Esophagus muscularis mucosa (tissue), 4 donors: ENCODE results near the gene C1GALT1. TPM values are rescaled to one million over a fixed set of nuclear protein-coding genes. Genes with fewer than 3 reads are reported as not detected.

Source experiments
- DNase-seq: peaks from one replicate; pipeline ENCODE4 v3.0.0-alpha.2; 2017; ENCODE audit errors: extremely low spot score
- H3K27ac ChIP-seq, 4 donors: fragments of 200-600 bp; sonication (generic); replicated peaks in 1 of 4; 1 replicate in 3 of 4; 2 replicates in 1 of 4; pipeline ENCODE4 v1.5.1; 2016 to 2019; ENCODE audit warnings: mild to moderate bottlenecking in 1 of 4
- H3K27me3 ChIP-seq, 4 donors: fragments of 200-600 bp; sonication (generic); one replicate each; pipeline versions ENCODE4 v1.5.1 to v1.6.0; 2016 to 2019
- H3K36me3 ChIP-seq, 4 donors: fragments of 200-600 bp; sonication (generic); one replicate each; pipeline ENCODE4 v1.5.1; 2016 to 2019
- H3K4me1 ChIP-seq, 4 donors: fragments of 200-600 bp; sonication (generic); one replicate each; pipeline ENCODE4 v1.5.1; 2016 to 2019
- H3K4me3 ChIP-seq, 4 donors: fragments of 200-600 bp; sonication (generic); 1 replicate in 2 of 4; 2 replicates in 2 of 4; pipeline ENCODE4 v1.5.1; 2016 to 2019; ENCODE audit warnings: mild to moderate bottlenecking in 4 of 4, moderate library complexity in 1 of 4
- H3K9me3 ChIP-seq, 4 donors: fragments of 200-600 bp; sonication (generic); 1 replicate in 3 of 4; 2 replicates in 1 of 4; pipeline ENCODE4 v1.5.1; 2016 to 2019
- EP300 ChIP-seq: sonication (generic); formaldehyde crosslinking; IDR thresholded peaks from one replicate; pipeline ENCODE4 v1.6.1; 2017; ENCODE audit warnings: antibody characterized with exemption
- POLR2A ChIP-seq: fragments of 450-650 bp; IDR thresholded peaks from one replicate; pipeline ENCODE4 v1.6.1; 2017; ENCODE audit warnings: antibody characterized with exemption, moderate library complexity, mild to moderate bottlenecking, low read depth
- POLR2AphosphoS5 ChIP-seq, 2 donors: sonication (generic); formaldehyde crosslinking; IDR thresholded peaks; one replicate each; pipeline ENCODE4 v1.6.1; 2017; ENCODE audit warnings: antibody characterized with exemption in 2 of 2
- WGBS: methylation state at CpG from one replicate; pipeline ENCODE4 v1.1.5; 2018; 5-methylcytosine and 5-hydroxymethylcytosine counted together
- intact Hi-C: fragments of 100-400 bp; cut with DNase I; formaldehyde crosslinking; loops from one replicate; pipeline ENCODE4 v1.15.1; 2023
- total RNA-seq, 4 donors: library from RNA; depleted of rRNA; stranded (reverse); fragments of >200 nt; gene quantifications; one replicate each; pipeline versions ENCODE4 v1.1.0 to v1.2.1, GENCODE V29; 2016
- TF ChIP-seq, protein P1 (sequence below), 3 experiments: fragments of 200-600 bp in 2 of 3; fragments of 450-650 bp in 1 of 3; sonication (generic) in 2 of 3; IDR thresholded peaks; one replicate each; pipeline ENCODE4 v1.5.1; 2017 to 2019; ENCODE audit warnings: antibody characterized with exemption in 3 of 3, mild to moderate bottlenecking in 2 of 3, moderate library complexity in 1 of 3

Gene C1GALT1
- total RNA-seq, 4 donors from 2014 or later, result 6.7 to 13.8 (median 11.4) TPM

DNA sequence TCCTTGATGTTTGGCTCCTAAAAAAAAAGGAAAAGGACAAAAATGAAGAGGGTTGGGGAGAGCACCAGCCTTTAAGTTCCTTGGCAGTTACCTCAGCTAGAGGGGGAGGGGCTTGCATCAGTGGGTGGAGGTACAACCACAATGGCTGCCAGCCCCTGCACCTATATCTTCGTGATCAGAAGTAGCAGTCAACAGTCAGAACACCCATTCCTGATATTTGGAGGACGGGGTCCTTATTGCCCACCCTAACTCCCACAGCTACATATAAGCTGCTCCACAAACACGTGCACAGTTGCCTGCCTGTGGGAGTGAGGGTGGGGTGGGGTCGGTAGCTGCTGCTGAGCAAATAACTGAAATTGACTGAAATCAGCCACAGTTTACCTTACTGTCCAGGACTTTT, 26.2 kb downstream of the C1GALT1 start:
- Histone ChIP-seq H3K4me3 (no peak overlapping the region), H3K4me1 (peaks cover 0 to 5% (median 0%) of the 10 kb centered on the region in 4 donors), H3K9me3 (peaks cover 0 to 5% (median 0%) of the 10 kb centered on the region in 4 donors), H3K27me3 (no peaks in the 10 kb centered on the region), H3K27ac (no peak overlapping the region), H3K36me3 (no peaks in the 10 kb centered on the region)
- 91% methylated on average over 4 of the region's 4 CpGs for WGBS
- no peak for DNase-seq
- intact Hi-C loops, result no loop called here
- TF ChIP-seq, protein P1, sequence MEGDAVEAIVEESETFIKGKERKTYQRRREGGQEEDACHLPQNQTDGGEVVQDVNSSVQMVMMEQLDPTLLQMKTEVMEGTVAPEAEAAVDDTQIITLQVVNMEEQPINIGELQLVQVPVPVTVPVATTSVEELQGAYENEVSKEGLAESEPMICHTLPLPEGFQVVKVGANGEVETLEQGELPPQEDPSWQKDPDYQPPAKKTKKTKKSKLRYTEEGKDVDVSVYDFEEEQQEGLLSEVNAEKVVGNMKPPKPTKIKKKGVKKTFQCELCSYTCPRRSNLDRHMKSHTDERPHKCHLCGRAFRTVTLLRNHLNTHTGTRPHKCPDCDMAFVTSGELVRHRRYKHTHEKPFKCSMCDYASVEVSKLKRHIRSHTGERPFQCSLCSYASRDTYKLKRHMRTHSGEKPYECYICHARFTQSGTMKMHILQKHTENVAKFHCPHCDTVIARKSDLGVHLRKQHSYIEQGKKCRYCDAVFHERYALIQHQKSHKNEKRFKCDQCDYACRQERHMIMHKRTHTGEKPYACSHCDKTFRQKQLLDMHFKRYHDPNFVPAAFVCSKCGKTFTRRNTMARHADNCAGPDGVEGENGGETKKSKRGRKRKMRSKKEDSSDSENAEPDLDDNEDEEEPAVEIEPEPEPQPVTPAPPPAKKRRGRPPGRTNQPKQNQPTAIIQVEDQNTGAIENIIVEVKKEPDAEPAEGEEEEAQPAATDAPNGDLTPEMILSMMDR (IDR thresholded peaks at IDR 0.05), result no peak
- TF ChIP-seq EP300, result no peak

DNA sequence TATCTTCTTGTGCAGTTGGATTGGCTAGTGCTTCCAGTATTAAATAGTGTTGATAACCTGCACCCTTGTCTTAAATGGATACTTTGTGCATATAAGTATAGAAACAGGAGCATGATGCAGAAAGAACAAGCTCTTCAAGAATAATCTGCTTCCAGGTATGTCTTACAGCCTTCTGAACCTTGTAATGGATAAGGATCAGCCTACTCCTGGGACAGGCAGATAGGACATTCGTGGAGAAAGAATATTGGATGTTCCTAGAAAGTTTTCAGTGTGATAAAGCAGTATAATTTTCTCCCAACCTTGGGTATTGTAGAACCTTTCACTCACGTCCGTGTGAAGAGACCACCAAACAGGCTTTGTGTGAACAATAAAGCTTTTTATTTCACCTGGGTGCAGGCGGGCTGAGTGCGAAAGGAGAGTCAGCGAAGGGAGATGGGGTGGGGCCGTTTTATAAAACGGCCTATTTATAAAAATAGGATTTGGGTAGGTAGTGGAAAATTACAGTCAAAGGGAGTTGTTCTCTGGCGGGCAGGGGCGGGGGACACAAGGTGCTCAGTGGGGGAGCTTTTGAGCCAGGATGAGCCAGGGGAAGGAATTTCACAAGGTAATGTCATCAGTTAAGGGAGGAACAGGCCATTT, 27.2 kb downstream of the C1GALT1 start:
- Histone ChIP-seq H3K4me1 (peaks cover 0 to 5% (median 0%) of the 10 kb centered on the region in 4 donors), H3K36me3 (no peaks in the 10 kb centered on the region), H3K27ac (no peak overlapping the region), H3K27me3 (no peaks in the 10 kb centered on the region), H3K4me3 (no peak overlapping the region), H3K9me3 (no peaks in the 10 kb centered on the region)
- DNase-seq, result no peak
- 89% methylated on average over 10 of the region's 10 CpGs for WGBS
- TF ChIP-seq, protein P1 (IDR thresholded peaks at IDR 0.05), result no peak
- TF ChIP-seq POLR2AphosphoS5 (IDR thresholded peaks at IDR 0.05), result no peak
- TF ChIP-seq POLR2A, result no peak
- TF ChIP-seq EP300, result no peak
- intact Hi-C loops, result no loop called here

DNA sequence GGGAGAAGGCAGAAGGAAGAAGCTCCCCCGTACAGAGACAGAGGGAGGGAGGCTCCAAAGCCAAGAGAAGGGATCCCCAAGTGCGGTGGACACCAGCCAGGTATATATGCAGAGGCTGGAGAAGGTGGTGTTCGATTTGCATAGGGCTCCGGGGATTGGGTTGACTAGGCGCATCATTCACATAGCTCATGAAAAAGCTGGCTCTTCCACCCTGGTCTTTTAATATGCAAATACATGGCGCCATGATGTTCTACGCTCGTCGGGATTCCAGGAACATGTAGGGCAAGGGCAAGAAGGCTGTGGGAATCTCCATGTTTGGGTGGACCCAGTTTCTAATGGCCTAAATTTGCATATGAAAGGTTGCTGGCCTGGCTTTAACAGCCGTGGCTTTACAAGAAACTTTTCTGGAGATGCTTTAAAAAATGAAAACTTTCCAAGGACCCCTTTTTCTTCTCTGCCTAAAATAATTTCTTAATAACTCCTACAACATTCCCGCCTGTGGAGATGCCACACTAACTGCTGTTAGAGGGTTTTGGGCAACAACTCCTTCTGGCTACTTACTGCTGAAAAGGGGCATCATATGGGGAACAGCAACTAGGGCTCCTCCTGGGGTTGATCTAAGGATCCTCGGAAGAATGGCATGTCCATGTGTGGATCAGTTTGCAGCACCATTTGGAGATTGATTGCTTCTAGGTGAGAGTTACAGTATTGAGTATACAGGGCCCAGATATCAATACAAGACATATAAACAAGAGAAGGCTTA, 28.3 kb downstream of the C1GALT1 start:
- Histone ChIP-seq H3K4me1 (peaks cover 0 to 5% (median 0%) of the 10 kb centered on the region in 4 donors), H3K27me3 (no peaks in the 10 kb centered on the region), H3K36me3 (no peaks in the 10 kb centered on the region), H3K9me3 (no peaks in the 10 kb centered on the region), H3K27ac (no peak overlapping the region), H3K4me3 (no peak overlapping the region)
- TF ChIP-seq POLR2A (no peak), POLR2AphosphoS5 (IDR thresholded peaks at IDR 0.05) (no peak), EP300 (no peak)
- TF ChIP-seq, protein P1 (IDR thresholded peaks at IDR 0.05), result no peak
- WGBS, result 80% methylated on average over 12 of the region's 12 CpGs
- no peak for DNase-seq
- intact Hi-C loops, result no loop called here

DNA sequence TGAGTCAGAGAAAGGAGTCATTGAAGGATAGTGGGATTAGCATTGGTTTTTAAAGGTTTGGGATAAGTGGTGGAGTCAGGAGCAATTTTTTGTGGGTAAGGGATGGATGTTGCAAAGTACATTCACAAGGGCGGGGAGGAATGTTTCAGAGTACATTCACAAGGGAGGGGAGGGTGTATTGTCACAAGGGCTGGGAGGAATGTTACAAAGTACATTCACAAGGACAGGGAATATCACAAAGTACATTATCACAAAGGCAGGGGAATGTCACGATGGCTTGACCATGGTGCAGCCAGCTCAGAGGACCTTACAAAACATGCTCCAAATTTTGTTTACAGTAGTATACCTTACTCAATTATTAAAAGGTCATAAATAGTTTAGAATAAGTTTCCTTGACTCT, 30.3 kb downstream of the C1GALT1 start:
- Histone ChIP-seq H3K4me3 (no peak overlapping the region), H3K9me3 (no peaks in the 10 kb centered on the region), H3K27ac (no peak overlapping the region), H3K27me3 (no peaks in the 10 kb centered on the region), H3K36me3 (peaks cover 0 to 13% (median 8%) of the 10 kb centered on the region in 4 donors), H3K4me1 (peaks cover 0 to 5% (median 0%) of the 10 kb centered on the region in 4 donors)
- WGBS, result 91% methylated on average over 2 of the region's 2 CpGs
- DNase-seq, result no peak
- intact Hi-C loops, result no loop called here
- no peak for TF ChIP-seq POLR2AphosphoS5 (IDR thresholded peaks at IDR 0.05)
- TF ChIP-seq EP300, result no peak
- TF ChIP-seq POLR2A, result no peak
- TF ChIP-seq, protein P1 (IDR thresholded peaks at IDR 0.05), result no peak
